NCI-H2107 treated with DMSO at 0.1 percent for 48 hours (cell line): ENCODE data around the gene CPEB3.
"Not testable (repeated sequence)": the region's sequence is repeated elsewhere in the genome, so short reads cannot be mapped to it uniquely, and the experiment has no call there.

ENCODE experiments used
- DNase-seq: peaks from one replicate; lab custom pipeline; 2025; ENCODE audit not compliant: unreplicated experiment; lab: John Stamatoyannopoulos, UW

Gene CPEB3

DNA sequence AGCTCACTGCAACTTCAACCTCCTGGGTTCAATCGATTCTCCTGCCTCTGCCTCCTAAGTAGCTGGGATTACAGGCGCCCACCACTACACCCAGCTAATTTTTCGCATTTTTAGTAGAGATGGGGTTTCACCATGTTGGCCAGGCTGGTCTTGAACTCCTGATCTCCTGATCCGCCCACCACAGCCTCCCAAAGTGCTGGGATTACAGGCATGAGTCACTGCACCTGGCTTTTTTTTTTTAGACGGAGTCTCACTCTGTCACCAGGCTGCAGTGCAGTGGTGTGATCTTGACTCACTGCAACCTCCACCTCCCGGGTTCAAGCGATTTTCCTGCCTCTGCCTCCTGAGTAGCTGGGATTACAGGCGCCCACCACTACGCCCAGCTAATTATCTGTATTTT, 75.7 kb downstream of the CPEB3 start:
- not testable (repeated sequence) for DNase-seq

GRCh38 chr10:92213049-92213448, 77.8 kb downstream of the CPEB3 start:
- DNase-seq = no peak

DNA sequence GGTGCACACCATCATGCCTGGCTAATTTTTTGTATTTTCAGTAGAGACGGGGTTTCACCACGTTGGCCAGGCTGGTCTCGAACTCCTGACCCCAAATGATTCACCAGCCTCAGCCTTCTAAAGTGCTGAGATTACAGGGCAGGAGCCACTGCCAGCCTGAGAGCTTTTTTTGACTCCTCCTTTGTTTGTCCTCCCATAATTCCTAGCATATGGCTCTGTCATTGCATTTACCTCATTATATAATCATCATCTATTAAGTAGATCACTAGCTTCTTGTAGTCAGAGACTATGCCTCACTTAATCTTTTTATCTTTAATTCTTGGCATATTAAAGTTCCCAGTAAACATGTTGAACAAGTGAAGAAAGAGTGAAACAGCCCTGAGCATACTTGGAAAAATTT, 82.1 kb downstream of the CPEB3 start:
- no peak for DNase-seq

GRCh38 chr10:92208157-92208720, 82.6 kb downstream of the CPEB3 start:
- DNase-seq = no peak

DNA sequence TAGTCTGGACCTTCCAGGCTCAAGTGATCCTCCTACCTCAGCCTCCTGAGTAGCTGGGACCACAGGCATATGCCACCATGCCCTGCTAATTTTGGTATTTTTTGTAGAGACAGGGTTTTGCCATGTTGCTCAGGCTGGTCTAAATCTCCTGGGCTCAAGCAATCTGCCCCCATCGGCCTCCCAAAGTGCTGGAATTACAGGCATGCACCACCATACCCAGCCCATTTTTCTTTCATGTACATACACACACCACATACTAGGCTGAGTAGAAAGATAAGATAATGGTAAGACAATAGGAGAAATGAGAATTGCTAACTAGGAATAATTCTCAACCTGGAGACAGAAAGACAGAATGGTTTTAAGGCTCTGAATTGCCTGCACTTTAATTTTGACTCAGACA, 83.8 kb downstream of the CPEB3 start:
- DNase-seq = no peak

DNA sequence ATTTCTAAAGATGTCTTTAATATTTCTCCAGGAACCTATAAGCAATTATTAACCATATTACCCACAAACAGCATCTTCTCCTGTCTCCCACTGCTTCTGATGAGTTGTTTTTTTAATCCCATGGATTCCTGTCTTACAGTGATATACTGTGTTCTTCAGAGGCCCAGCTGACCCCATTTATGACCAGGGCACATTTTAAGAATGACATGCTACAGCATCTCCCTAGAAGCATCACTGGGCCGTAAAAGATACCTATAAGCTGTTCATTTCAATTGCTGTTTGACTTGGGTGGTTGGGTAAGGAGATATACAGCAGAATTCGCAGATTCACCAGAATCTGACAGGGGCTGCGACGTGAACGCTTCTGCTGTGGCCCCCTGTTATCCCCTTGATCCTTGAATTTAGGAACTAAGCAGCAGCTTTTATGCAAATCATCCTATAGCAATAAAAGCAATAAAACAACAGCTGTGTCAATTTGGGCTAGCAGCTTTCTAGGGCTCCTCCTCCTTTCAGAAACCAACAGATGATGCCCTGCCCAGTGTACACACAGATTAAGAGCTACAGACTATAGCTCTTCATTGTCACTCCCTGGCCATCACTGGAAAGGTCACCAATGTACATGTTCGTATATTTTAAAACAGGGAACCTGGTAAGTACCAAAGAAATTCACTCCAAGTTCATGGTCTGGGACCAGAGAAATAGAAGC, 86.8 kb downstream of the CPEB3 start:
- no peak for DNase-seq

- DNase-seq = no peak
Measured at GRCh38 chr10:92202536-92202935, 88.3 kb downstream of the CPEB3 start.

- peak; percentile 11 for DNase-seq
Measured at GRCh38 chr10:92200564-92200963, 90.3 kb downstream of the CPEB3 start.

DNA sequence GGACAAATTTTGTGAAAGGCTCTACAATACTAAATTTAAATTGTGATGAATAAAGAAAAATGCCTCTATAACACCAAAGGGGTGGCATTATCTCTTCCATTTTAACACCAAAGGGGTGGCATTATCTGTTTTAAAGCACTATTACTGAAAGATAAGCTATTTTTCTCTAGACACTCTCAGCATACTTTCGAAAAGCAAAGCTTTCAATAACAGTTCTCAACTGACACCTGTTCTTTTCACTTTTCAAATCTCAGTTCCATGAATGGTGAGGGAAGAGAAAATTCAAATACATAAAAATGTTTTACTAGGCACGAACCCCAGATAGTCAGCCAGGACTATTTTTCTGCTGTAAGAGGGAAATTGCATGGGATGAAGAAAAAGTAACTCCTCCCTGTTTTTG, 103.8 kb downstream of the CPEB3 start:
- no peak for DNase-seq

DNA sequence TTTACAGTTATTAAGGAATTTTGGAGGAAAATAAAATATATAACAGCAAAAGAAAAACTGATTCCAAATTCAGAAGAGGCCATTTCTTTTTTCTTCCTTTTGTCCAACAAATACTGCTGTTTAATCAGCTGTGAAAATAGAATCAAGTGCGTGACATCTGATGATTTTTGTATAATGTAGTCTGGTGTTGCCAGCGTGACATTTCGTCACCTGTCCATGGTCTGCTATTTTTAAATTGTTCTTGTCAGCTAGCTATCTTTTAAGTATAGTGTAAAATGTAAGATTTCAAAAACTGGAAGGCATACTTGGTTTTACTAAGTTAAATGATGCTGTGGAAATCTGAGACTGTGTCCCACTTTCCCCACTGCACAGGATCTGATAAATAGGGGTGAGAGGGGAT, 105.9 kb downstream of the CPEB3 start:
- no peak for DNase-seq

DNA sequence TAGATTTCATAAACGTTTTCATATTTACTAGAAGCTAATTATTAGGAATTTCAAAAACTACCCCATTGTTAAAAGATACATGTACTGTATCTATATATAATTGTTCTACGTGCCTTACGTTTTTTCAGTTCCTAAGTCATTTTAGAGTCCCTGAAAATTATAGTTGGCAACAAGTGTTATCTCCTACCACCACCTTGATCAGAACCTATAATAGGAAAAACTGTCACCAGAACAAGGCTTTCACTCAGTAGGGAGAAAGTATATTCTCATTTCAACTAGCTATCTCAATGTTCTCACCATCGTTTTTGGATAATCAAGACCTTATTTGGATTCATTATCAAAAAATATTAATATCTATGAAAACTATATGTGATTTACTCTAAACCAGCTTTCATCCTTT, 107.7 kb downstream of the CPEB3 start:
- DNase-seq = no peak

GRCh38 chr10:92181575-92181974, 109.3 kb downstream of the CPEB3 start:
- no peak for DNase-seq

GRCh38 chr10:92180399-92180798, 110.5 kb downstream of the CPEB3 start:
- no peak for DNase-seq

GRCh38 chr10:92177546-92177945, 113.3 kb downstream of the CPEB3 start:
- no peak for DNase-seq

DNA sequence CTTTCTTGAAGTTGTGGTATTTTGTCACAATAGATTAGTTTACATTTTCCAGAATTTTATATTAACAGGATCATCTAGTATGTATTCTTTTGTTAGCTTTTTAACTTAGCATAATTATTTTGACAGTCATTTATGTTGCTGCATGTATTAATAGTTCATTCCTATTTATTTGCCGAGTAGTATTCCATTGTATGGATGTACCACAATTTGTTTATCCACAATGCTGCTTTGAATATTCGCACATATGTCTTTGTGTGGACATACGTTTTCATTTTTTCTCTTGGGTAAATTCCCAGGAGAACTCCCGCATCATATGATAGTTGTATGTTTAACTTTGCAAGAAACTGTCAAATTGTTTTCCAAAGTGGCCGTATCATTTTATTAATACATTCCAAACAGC, 115.7 kb downstream of the CPEB3 start:
- DNase-seq = no peak

DNA sequence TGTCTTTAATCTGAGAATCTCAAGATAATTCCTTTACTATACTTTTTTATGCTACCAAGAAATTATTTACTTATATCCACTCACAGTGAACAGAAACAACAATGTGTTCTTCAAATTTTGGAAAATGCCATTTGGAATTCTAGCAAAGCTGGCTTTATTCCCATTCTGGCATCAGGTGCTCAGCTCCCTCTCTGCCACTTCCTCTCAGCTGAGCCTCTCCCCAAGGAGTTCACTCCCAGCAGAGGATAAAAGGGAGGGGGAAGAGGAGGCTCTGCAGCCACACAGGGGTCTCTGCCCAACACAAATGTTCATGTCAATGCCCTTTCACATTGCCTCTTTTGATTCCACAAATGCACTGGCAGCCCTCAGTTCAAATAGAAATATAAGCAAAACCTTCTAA, 116.9 kb downstream of the CPEB3 start:
- no peak for DNase-seq

DNA sequence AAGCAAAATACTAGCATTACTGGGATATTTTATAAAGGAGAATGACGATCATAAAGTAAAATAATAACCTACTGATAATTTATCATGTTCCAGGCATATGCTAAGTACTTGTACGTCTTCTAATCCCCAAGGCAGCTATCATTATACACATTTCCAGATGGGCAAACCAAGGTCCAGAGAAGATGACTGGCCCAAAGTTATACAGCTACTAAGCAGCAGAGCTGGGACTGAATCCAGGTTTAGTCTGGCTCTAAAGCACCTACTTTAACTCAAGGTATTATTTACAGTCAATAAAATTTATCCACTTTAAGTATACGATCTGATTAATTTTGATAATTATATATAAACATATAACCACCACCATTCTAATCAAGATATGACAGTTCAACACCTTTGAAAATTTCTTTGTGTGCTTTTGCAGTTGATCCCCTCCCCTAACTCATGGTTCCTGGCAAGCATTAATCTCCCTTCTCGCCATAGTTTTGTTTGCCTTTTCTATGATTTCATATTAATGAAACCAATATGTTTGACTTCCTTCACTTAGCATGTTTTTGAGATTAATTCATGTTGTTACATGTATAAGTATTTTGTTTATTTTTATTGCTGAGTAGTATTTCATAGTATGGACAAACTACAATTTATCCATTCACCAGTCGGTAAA, 126.7 kb downstream of the CPEB3 start:
- no peak for DNase-seq

DNA sequence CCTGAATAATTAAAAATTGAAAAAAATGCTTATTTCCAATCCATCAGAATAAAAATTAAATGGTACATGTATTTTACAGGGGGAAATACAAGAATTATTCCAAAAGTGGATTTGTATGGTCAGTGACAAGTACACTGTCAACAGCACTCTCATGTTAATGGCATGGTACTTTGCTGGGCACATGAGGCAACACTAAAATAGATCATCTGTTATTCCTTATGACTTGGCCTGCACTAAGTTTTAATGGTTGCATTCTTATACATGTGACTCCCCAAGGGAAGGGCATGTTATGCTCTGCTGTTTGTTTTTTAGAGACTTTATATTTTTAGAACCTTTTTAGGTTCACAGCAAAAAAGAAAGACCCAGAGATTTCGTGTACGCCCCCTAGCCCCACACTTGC, 128.3 kb downstream of the CPEB3 start:
- DNase-seq = no peak

- no peak for DNase-seq
Measured at GRCh38 chr10:92156874-92157773, 133.8 kb downstream of the CPEB3 start.

GRCh38 chr10:92150823-92151222, 140.1 kb downstream of the CPEB3 start:
- no peak for DNase-seq

- DNase-seq = no peak
Measured at GRCh38 chr10:92149261-92149660, 141.6 kb downstream of the CPEB3 start.

DNA sequence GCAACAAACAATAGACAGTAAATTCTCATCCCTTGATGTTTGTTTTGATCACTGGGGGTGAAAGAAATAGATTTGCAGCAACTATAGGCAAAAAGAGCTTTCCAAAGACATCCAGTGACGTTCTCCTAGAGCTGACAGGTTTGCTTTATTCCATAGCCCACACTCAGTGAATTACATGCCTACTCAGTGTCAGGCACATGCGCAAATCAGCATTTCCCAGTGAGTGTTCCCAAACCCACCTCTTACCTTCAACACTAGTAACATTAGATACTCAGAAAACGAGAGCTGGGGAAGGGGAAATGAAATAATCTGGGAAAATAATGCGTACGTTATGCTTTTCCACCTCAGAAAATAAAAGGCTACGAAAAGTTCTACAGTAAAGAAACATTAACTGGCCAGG, 144.1 kb downstream of the CPEB3 start:
- DNase-seq = no peak
